ENCODE results near the gene CASZ1. TPM values are rescaled to one million over a fixed set of nuclear protein-coding genes. Genes with fewer than 3 reads are reported as not detected.

CASZ1 gene
- total RNA-seq, 2 donors from 2014 or later, result 45.0 to 56.0 TPM

GRCh38 chr1:10691740-10692125 is 104.7 kb downstream of the CASZ1 start:
- Histone ChIP-seq H3K9me3 (no peaks in the 10 kb centered on the region), H3K4me1 (peaks cover 31% of the 10 kb centered on the region), H3K4me3 (no peak overlapping the region), H3K36me3 (no peaks in the 10 kb centered on the region), H3K9ac (ENCODE audit: low read depth in 2 of 2, low read length in 2 of 2) (peak overlapping the region in 1 of 2 donors; percentile 46), H3K27me3 (no peaks in the 10 kb centered on the region), H3K27ac (peak overlapping the region; percentile 77)
- DNase-seq, result no peak
- no peak for TF ChIP-seq CTCF (IDR thresholded peaks at IDR 0.05)
- intact Hi-C loops (cut with DNase I), result loop anchor here (5.0 to 10.0 kb wide), 2 partner anchors 176 to 187 kb away; no protein-coding TSS in a partner anchor

GRCh38 chr1:10691075-10691739 is 105.2 kb downstream of the CASZ1 start:
- Histone ChIP-seq H3K4me1 (peaks cover 36% of the 10 kb centered on the region), H3K36me3 (no peaks in the 10 kb centered on the region), H3K9ac (ENCODE audit: low read depth in 2 of 2, low read length in 2 of 2) (no peak overlapping the region), H3K9me3 (no peaks in the 10 kb centered on the region), H3K4me3 (no peak overlapping the region), H3K27me3 (no peaks in the 10 kb centered on the region), H3K27ac (peak overlapping the region; percentile 77)
- no peak for DNase-seq
- no peak for TF ChIP-seq CTCF (IDR thresholded peaks at IDR 0.05)
- intact Hi-C loops (cut with DNase I), result loop anchor here (5.0 to 10.0 kb wide), 2 partner anchors 176 to 186 kb away; no protein-coding TSS in a partner anchor

- DNase-seq, result no peak
- TF ChIP-seq CTCF (IDR thresholded peaks at IDR 0.05), result no peak
- no peak overlapping the region for H3K27ac ChIP-seq
- H3K9ac ChIP-seq (ENCODE audit: low read depth in 2 of 2, low read length in 2 of 2), result peak overlapping the region; percentile 5 to 14
- H3K9me3 ChIP-seq, result no peaks in the 10 kb centered on the region
- no peaks in the 10 kb centered on the region for H3K36me3 ChIP-seq
- H3K27me3 ChIP-seq, result no peaks in the 10 kb centered on the region
- intact Hi-C loops (cut with DNase I), result loop anchor here (5.0 to 10.0 kb wide), 2 partner anchors 177 to 186 kb away; no protein-coding TSS in a partner anchor
- H3K4me3 ChIP-seq, result no peak overlapping the region
- H3K4me1 ChIP-seq, result peaks cover 44% of the 10 kb centered on the region
Observed at GRCh38 chr1:10690484-10690883, 106.0 kb downstream of the CASZ1 start.

GRCh38 chr1:10688409-10688786 is 108.0 kb downstream of the CASZ1 start:
- Histone ChIP-seq H3K36me3 (no peaks in the 10 kb centered on the region), H3K27ac (no peak overlapping the region), H3K9me3 (no peaks in the 10 kb centered on the region), H3K4me1 (peaks cover 45% of the 10 kb centered on the region), H3K4me3 (no peak overlapping the region), H3K9ac (ENCODE audit: low read depth in 2 of 2, low read length in 2 of 2) (no peak overlapping the region), H3K27me3 (no peaks in the 10 kb centered on the region)
- intact Hi-C loops (cut with DNase I), result loop anchor here (5.0 kb wide), 1 partner anchor 104 kb away; no protein-coding TSS in a partner anchor
- no peak for DNase-seq
- TF ChIP-seq CTCF (IDR thresholded peaks at IDR 0.05), result no peak

GRCh38 chr1:10687782-10688408 is 108.6 kb downstream of the CASZ1 start:
- Histone ChIP-seq H3K4me3 (no peak overlapping the region), H3K9me3 (no peaks in the 10 kb centered on the region), H3K4me1 (peaks cover 45% of the 10 kb centered on the region), H3K9ac (ENCODE audit: low read depth in 2 of 2, low read length in 2 of 2) (peak overlapping the region in 1 of 2 donors; percentile 67), H3K27me3 (no peaks in the 10 kb centered on the region), H3K27ac (peak overlapping the region; percentile 80), H3K36me3 (no peaks in the 10 kb centered on the region)
- DNase-seq, result no peak
- TF ChIP-seq CTCF (IDR thresholded peaks at IDR 0.05), result no peak
- intact Hi-C loops (cut with DNase I), result loop anchor here (5.0 kb wide), 1 partner anchor 104 kb away; no protein-coding TSS in a partner anchor

All from colonic mucosa (tissue), 4 donors.